Right cardiac atrium (tissue), 5 donors: ENCODE results near the gene SIAH3. TPM values are rescaled to one million over a fixed set of nuclear protein-coding genes. Genes with fewer than 3 reads are reported as not detected.

Experiments used
- ATAC-seq, 2 donors: fragments of 200-7000 bp; cut with Tn5 transposase; one replicate each; pipeline versions ENCODE4 v1.8.0 to v1.9.1; 2020; ENCODE audit warnings: moderate library complexity in 2 of 2, mild to moderate bottlenecking in 1 of 2
- DNase-seq, 3 donors: peaks; one replicate each; pipeline ENCODE4 v3.0.0-alpha.2; 2020
- H3K27ac ChIP-seq: one replicate; pipeline ENCODE4 v1.5.1; 2013; ENCODE audit warnings: mild to moderate bottlenecking, low read length, control low read depth, moderate library complexity
- H3K27me3 ChIP-seq: one replicate; pipeline ENCODE4 v1.6.1; 2013; ENCODE audit not compliant: control insufficient read depth, insufficient read depth
- H3K4me1 ChIP-seq: one replicate; pipeline ENCODE4 v1.6.1; 2013; ENCODE audit warnings: low read length; ENCODE audit not compliant: control insufficient read depth, insufficient read depth
- H3K4me3 ChIP-seq: one replicate; pipeline ENCODE4 v1.5.1; 2013; ENCODE audit warnings: low read length, control low read depth
- H3K9me3 ChIP-seq: one replicate; pipeline ENCODE4 v1.6.1; 2013; ENCODE audit warnings: low read length; ENCODE audit not compliant: control insufficient read depth
- WGBS: extraction: QIAGEN DNeasy Blood & Tissue Kit; methylation state at CpG from one replicate; pipeline ENCODE4 v1.1.7; 2013; 5-methylcytosine and 5-hydroxymethylcytosine counted together
- intact Hi-C, 4 donors: fragments of 100-400 bp; cut with DNase I; formaldehyde crosslinking; loops; one replicate each; pipeline versions ENCODE4 v1.11.0 to v1.14.0; 2022 to 2023
- polyA plus RNA-seq: library from polyadenylated mRNA; stranded (reverse); fragments of 200-250 nt; gene quantifications from one replicate; pipeline ENCODE4 v1.2.3, GENCODE V29; 2013
- total RNA-seq, 4 donors: library from RNA; stranded (reverse); fragmentation: NEBNext Ultra II Directional; extraction: Animal tissue kit (Norgen Biotek cat#: 25700); gene quantifications; one replicate each; pipeline ENCODE4 v1.2.1, GENCODE V29; 2021
- donor health status: healthy with polysubstance abuse.
- donor health status: DM: no; HTN: yes; CAD: no.
- donor health status: DM: no; HTN: no; CAD: no.
- donor health status: DM: no; HTN: yes; CAD: no; lungs with severe emphysema.
- donor health status: DM: yes; HTN: yes; CAD: no.

The SIAH3 gene
- total and polyA plus RNA-seq, 5 donors = not detected

- 86% methylated on average over 7 of the region's 7 CpGs for WGBS
- no peaks in the 10 kb centered on the region for H3K9me3 ChIP-seq
- no peak for DNase-seq
- no peak overlapping the region for H3K4me3 ChIP-seq
- no peaks in the 10 kb centered on the region for H3K4me1 ChIP-seq
- no peak overlapping the region for H3K27ac ChIP-seq
- intact Hi-C loops = no loop called here
- no peaks in the 10 kb centered on the region for H3K27me3 ChIP-seq
- no peak for ATAC-seq
Measured at GRCh38 chr13:45834411-45834994, 17.1 kb downstream of the SIAH3 start.

GRCh38 chr13:45833663-45834375 lies 17.7 kb downstream of the SIAH3 start:
- Histone ChIP-seq H3K4me1 (no peaks in the 10 kb centered on the region), H3K4me3 (no peak overlapping the region), H3K9me3 (no peaks in the 10 kb centered on the region), H3K27ac (no peak overlapping the region), H3K27me3 (no peaks in the 10 kb centered on the region)
- ATAC-seq (peak; percentile 64 to 77), DNase-seq (peak in 1 of 3 donors; percentile 57)
- intact Hi-C loops = no loop called here
- 55% methylated on average over 5 of the region's 5 CpGs for WGBS

GRCh38 chr13:45833242-45833641 lies 18.3 kb downstream of the SIAH3 start:
- no peaks in the 10 kb centered on the region for H3K4me1 ChIP-seq
- no peaks in the 10 kb centered on the region for H3K9me3 ChIP-seq
- WGBS = 90% methylated on average over 4 of the region's 4 CpGs
- intact Hi-C loops = no loop called here
- H3K27ac ChIP-seq = no peak overlapping the region
- H3K27me3 ChIP-seq = no peaks in the 10 kb centered on the region
- no peak overlapping the region for H3K4me3 ChIP-seq
- DNase-seq (no peak), ATAC-seq (no peak)

- no peaks in the 10 kb centered on the region for H3K4me1 ChIP-seq
- H3K4me3 ChIP-seq = no peak overlapping the region
- DNase-seq (no peak), ATAC-seq (no peak)
- no peaks in the 10 kb centered on the region for H3K27me3 ChIP-seq
- no peak overlapping the region for H3K27ac ChIP-seq
- intact Hi-C loops = no loop called here
- no peaks in the 10 kb centered on the region for H3K9me3 ChIP-seq
- 93% methylated on average over 4 of the region's 4 CpGs for WGBS
Measured at GRCh38 chr13:45831851-45832250, 19.7 kb downstream of the SIAH3 start.

- intact Hi-C loops = no loop called here
- Histone ChIP-seq H3K9me3 (no peaks in the 10 kb centered on the region), H3K4me3 (no peak overlapping the region), H3K27me3 (no peaks in the 10 kb centered on the region), H3K27ac (no peak overlapping the region), H3K4me1 (no peaks in the 10 kb centered on the region)
- WGBS = 95% methylated on average over 5 of the region's 5 CpGs
- DNase-seq (no peak), ATAC-seq (no peak)
Measured at GRCh38 chr13:45830121-45830520, 21.4 kb downstream of the SIAH3 start.

GRCh38 chr13:45828256-45828968 lies 23.1 kb downstream of the SIAH3 start:
- H3K9me3 ChIP-seq = no peaks in the 10 kb centered on the region
- WGBS = 72% methylated on average over 6 of the region's 6 CpGs
- intact Hi-C loops = no loop called here
- DNase-seq (no peak), ATAC-seq (no peak)
- no peak overlapping the region for H3K27ac ChIP-seq
- H3K27me3 ChIP-seq = no peaks in the 10 kb centered on the region
- H3K4me3 ChIP-seq = no peak overlapping the region
- H3K4me1 ChIP-seq = peaks cover 2% of the 10 kb centered on the region

- no peak for ATAC-seq
- peaks cover 2% of the 10 kb centered on the region for H3K4me1 ChIP-seq
- intact Hi-C loops = no loop called here
- no peak overlapping the region for H3K4me3 ChIP-seq
- H3K27ac ChIP-seq = no peak overlapping the region
- H3K9me3 ChIP-seq = no peaks in the 10 kb centered on the region
- H3K27me3 ChIP-seq = no peaks in the 10 kb centered on the region
- peak in 1 of 3 donors; percentile 62 for DNase-seq
Measured at GRCh38 chr13:45827318-45827717, 24.2 kb downstream of the SIAH3 start.

DNA sequence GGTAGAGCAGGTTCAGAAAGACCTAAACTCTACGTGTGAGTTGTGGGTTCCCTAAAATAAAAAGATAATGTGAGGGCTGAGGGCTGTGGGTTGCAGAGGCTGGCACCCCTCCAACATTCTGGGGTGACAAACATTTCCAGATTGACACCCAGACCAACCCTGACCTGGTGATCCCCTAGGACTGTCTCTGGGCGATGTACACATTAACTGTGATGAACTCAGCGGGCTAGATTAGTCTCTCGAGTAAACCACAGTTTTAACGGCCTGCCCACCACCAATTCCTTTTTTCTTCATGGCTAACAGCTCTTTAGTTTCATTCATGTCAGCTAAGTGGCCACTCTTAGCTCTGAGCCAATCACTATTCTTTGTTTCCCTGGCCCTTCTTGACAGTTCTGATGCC lies 24.8 kb downstream of the SIAH3 start:
- ATAC-seq = no peak
- Histone ChIP-seq H3K4me3 (no peak overlapping the region), H3K9me3 (no peaks in the 10 kb centered on the region), H3K27ac (no peak overlapping the region), H3K4me1 (peaks cover 2% of the 10 kb centered on the region), H3K27me3 (no peaks in the 10 kb centered on the region)
- WGBS = 64% methylated on average over 5 of the region's 5 CpGs
- DNase-seq = no peak
- intact Hi-C loops = no loop called here

DNA sequence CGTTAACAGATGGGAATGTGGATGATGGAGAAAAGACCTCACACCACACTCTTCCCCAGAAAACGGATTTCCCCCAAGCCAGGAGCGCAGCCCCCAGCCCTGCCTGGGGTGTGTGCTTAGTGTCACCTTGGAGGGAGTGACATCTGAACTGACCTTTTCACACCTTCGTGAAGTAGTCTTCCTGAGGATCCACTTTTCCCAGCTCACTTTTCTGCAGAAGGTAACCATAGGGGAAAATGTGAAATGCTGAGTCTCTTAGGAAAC lies 26.2 kb downstream of the SIAH3 start:
- WGBS = 67% methylated on average over 4 of the region's 4 CpGs

GRCh38 chr13:45823583-45823982 lies 28.0 kb downstream of the SIAH3 start:
- no peak overlapping the region for H3K27ac ChIP-seq
- DNase-seq (no peak), ATAC-seq (no peak)
- H3K4me1 ChIP-seq = peaks cover 2% of the 10 kb centered on the region
- no peaks in the 10 kb centered on the region for H3K9me3 ChIP-seq
- no peak overlapping the region for H3K4me3 ChIP-seq
- no peaks in the 10 kb centered on the region for H3K27me3 ChIP-seq
- intact Hi-C loops = no loop called here

More for the DNA sequence above, 26.2 kb downstream of the SIAH3 start:
- no peak for ATAC-seq
- DNase-seq = no peak
- Histone ChIP-seq H3K4me3 (no peak overlapping the region), H3K27ac (no peak overlapping the region), H3K27me3 (no peaks in the 10 kb centered on the region), H3K4me1 (peaks cover 2% of the 10 kb centered on the region), H3K9me3 (no peaks in the 10 kb centered on the region)
- intact Hi-C loops = no loop called here

DNA sequence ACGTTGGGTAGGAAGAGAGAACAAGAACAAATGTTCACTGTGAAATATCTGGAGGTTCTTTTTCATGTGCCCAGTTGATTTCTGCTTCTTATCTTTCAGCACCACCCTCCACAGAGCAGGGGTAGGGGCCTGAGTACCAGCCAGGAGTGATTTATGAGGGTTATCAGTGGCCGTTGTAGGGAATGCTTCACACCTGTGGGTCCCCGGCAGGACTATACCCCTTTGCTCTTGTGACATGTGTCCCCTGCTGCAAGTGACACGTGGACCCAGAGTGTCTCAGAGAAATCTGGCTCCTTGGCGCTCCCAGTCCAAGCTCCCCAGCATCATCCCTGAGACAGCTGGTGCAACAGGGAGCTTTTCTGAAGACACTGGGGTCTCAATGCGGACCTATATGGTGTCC lies 29.7 kb downstream of the SIAH3 start:
- WGBS = 56% methylated on average over 6 of the region's 6 CpGs
- DNase-seq (no peak), ATAC-seq (no peak)
- no peaks in the 10 kb centered on the region for H3K9me3 ChIP-seq
- no peaks in the 10 kb centered on the region for H3K27me3 ChIP-seq
- H3K27ac ChIP-seq = no peak overlapping the region
- intact Hi-C loops = no loop called here
- H3K4me1 ChIP-seq = peaks cover 2% of the 10 kb centered on the region
- no peak overlapping the region for H3K4me3 ChIP-seq
